IMR-90 (cell line): ENCODE results near the gene TULP4. TPM values are rescaled to one million over a fixed set of nuclear protein-coding genes. Genes with fewer than 3 reads are reported as not detected.

ENCODE experiments used
- ATAC-seq: fragments of 200-7000 bp; cut with Tn5 transposase; 2 replicates; pipeline ENCODE4 v1.9.1; 2020; ENCODE audit warnings: low read depth, mild to moderate bottlenecking, moderate library complexity
- BruUV-seq: library from RNA; stranded (reverse); fragments of 400-500 nt; replicated peaks from 2 replicates; lab custom pipeline; 2021; lab: Mats Ljungman, UMichigan
- CTCF ChIA-PET: fragments of 300-600 bp; formaldehyde crosslinking; extraction: SDS; loops from one replicate; lab custom pipeline; 2021; ENCODE audit warnings: antibody characterized with exemption; lab: Yijun Ruan, JAX
- POLR2A ChIA-PET: fragments of 300-600 bp; sonication (Branson Sonifier 250); formaldehyde crosslinking; loops from one replicate; lab custom pipeline; 2022; ENCODE audit warnings: antibody characterized with exemption; ENCODE audit not compliant: unreplicated experiment; lab: Charles Lee
- DNase-seq: peaks from one replicate; pipeline ENCODE4 v3.0.0; 2013
- H2AFZ ChIP-seq: replicated peaks from 2 replicates; pipeline ENCODE3; 2013; ENCODE audit warnings: low read length, mild to moderate bottlenecking; ENCODE audit not compliant: poor library complexity
- H2AK5ac ChIP-seq: 2 replicates; pipeline ENCODE4 v1.6.1; 2013; ENCODE audit warnings: low read depth, low read length, inconsistent platforms
- H2AK9ac ChIP-seq: replicated peaks from 2 replicates; pipeline ENCODE3; 2013; ENCODE audit warnings: mild to moderate bottlenecking, low read depth, low read length, moderate library complexity; ENCODE audit not compliant: poor library complexity
- H2BK120ac ChIP-seq: 2 replicates; pipeline ENCODE4 v1.6.1; 2013; ENCODE audit warnings: low read depth, low read length, inconsistent platforms
- H2BK15ac ChIP-seq: 3 replicates; pipeline ENCODE4 v1.6.1; 2013; ENCODE audit warnings: low read depth, low read length, inconsistent platforms
- H2BK20ac ChIP-seq: 2 replicates; pipeline ENCODE4 v1.6.1; 2013; ENCODE audit warnings: low read depth, mild to moderate bottlenecking, inconsistent platforms, low read length, moderate library complexity
- H2BK5ac ChIP-seq: 2 replicates; pipeline ENCODE4 v1.6.1; 2013; ENCODE audit warnings: mild to moderate bottlenecking, low read depth, low read length, inconsistent platforms; ENCODE audit not compliant: poor library complexity, severe bottlenecking
- H3K14ac ChIP-seq: replicated peaks from 2 replicates; pipeline ENCODE4 v1.6.1; 2013; ENCODE audit warnings: low read depth, low read length, inconsistent platforms
- H3K18ac ChIP-seq: 2 replicates; pipeline ENCODE4 v1.6.1; 2013; ENCODE audit warnings: low read depth, low read length, control low read depth
- H3K23ac ChIP-seq: 2 replicates; pipeline ENCODE4 v1.6.1; 2013; ENCODE audit warnings: low read depth, low read length, inconsistent platforms
- H3K27ac ChIP-seq: 2 replicates; pipeline ENCODE4 v1.5.1; 2013; ENCODE audit warnings: mild to moderate bottlenecking, control low read depth, low read length; ENCODE audit not compliant: insufficient read depth
- H3K27me3 ChIP-seq: 2 replicates; pipeline ENCODE4 v1.6.1; 2013; ENCODE audit warnings: low read length; ENCODE audit not compliant: control insufficient read depth, insufficient read depth
- H3K36me3 ChIP-seq: 2 replicates; pipeline ENCODE4 v1.6.1; 2013; ENCODE audit warnings: low read length, mixed read lengths; ENCODE audit not compliant: control insufficient read depth, insufficient read depth
- H3K4ac ChIP-seq: 2 replicates; pipeline ENCODE4 v1.6.1; 2013; ENCODE audit warnings: low read depth, low read length, inconsistent platforms
- H3K4me1 ChIP-seq: 2 replicates; pipeline ENCODE4 v1.6.1; 2013; ENCODE audit warnings: low read length, mixed read lengths; ENCODE audit not compliant: control insufficient read depth, insufficient read depth
- H3K4me2 ChIP-seq: 2 replicates; pipeline ENCODE4 v1.6.1; 2013; ENCODE audit warnings: low read depth, mild to moderate bottlenecking, control low read depth, low read length, moderate library complexity
- H3K4me3 ChIP-seq: 2 replicates; pipeline ENCODE4 v1.5.1; 2013; ENCODE audit warnings: low read depth, mild to moderate bottlenecking, control low read depth, low read length, moderate library complexity; ENCODE audit not compliant: insufficient read depth
- H3K56ac ChIP-seq: 2 replicates; pipeline ENCODE4 v1.6.1; 2013; ENCODE audit warnings: low read length, inconsistent platforms; ENCODE audit not compliant: insufficient read depth; ENCODE audit errors: extremely low read depth
- H3K79me1 ChIP-seq, 2 experiments: 2 replicates each; pipeline ENCODE4 v1.6.1; 2013; ENCODE audit warnings: low read length in 2 of 2, inconsistent platforms in 1 of 2, low read depth in 1 of 2
- H3K9ac ChIP-seq: 2 replicates; pipeline ENCODE4 v1.6.1; 2013; ENCODE audit warnings: low read depth, low read length, control low read depth
- H3K9me1 ChIP-seq: 2 replicates; pipeline ENCODE4 v1.6.1; 2013; ENCODE audit warnings: low read length, inconsistent platforms; ENCODE audit not compliant: insufficient read depth
- H3K9me3 ChIP-seq: 2 replicates; pipeline ENCODE4 v1.6.1; 2013; ENCODE audit warnings: low read length; ENCODE audit not compliant: control insufficient read depth, insufficient read depth
- H4K20me1 ChIP-seq: 2 replicates; pipeline ENCODE4 v1.6.1; 2013; ENCODE audit warnings: low read length, inconsistent platforms; ENCODE audit not compliant: insufficient read depth
- H4K5ac ChIP-seq: 2 replicates; pipeline ENCODE4 v1.6.1; 2013; ENCODE audit warnings: mild to moderate bottlenecking, low read depth, low read length, control low read depth
- H4K8ac ChIP-seq, 2 experiments: 2 replicates each; pipeline ENCODE4 v1.6.1; 2013; ENCODE audit warnings: low read depth in 2 of 2, low read length in 2 of 2, control low read depth in 1 of 2, inconsistent platforms in 1 of 2
- H4K91ac ChIP-seq: 2 replicates; pipeline ENCODE4 v1.6.1; 2013; ENCODE audit warnings: low read depth, low read length, inconsistent platforms; ENCODE audit not compliant: insufficient read depth
- BHLHE40 ChIP-seq: fragments of 150-350 bp; IDR thresholded peaks from 2 replicates; pipeline ENCODE4 v1.6.1; 2016; ENCODE audit warnings: mild to moderate bottlenecking, low read depth, low read length
- CEBPB ChIP-seq: IDR thresholded peaks from 2 replicates; pipeline ENCODE4 v1.6.1; 2012; ENCODE audit warnings: low read depth, low read length, improper control_type of control experiment
- CHD1 ChIP-seq: IDR thresholded peaks from 2 replicates; pipeline ENCODE4 v1.6.1; 2012; ENCODE audit warnings: low read depth, low read length, improper control_type of control experiment
- CTCF ChIP-seq: conservative IDR thresholded peaks from 2 replicates; pipeline ENCODE4 v1.5.1; 2012; ENCODE audit warnings: mild to moderate bottlenecking, low read depth, low read length, improper control_type of control experiment
- ELK1 ChIP-seq: fragments of 150-350 bp; IDR thresholded peaks from 2 replicates; pipeline ENCODE4 v1.6.1; 2016; ENCODE audit warnings: low read depth, mild to moderate bottlenecking, low read length, moderate library complexity, borderline replicate concordance
- FOS ChIP-seq: fragments of 150-350 bp; IDR thresholded peaks from 2 replicates; pipeline ENCODE4 v1.6.1; 2016; ENCODE audit warnings: low read depth, low read length
- MAFK ChIP-seq: IDR thresholded peaks from 2 replicates; pipeline ENCODE4 v1.6.1; 2012; ENCODE audit warnings: low read depth, low read length, improper control_type of control experiment
- NFE2L2 ChIP-seq: fragments of 150-350 bp; IDR thresholded peaks from 2 replicates; pipeline ENCODE4 v1.6.1; 2016; ENCODE audit warnings: low read depth, mild to moderate bottlenecking, low read length
- RAD21 ChIP-seq: IDR thresholded peaks from 2 replicates; pipeline ENCODE4 v1.6.1; 2012; ENCODE audit warnings: low read length, improper control_type of control experiment
- RFX5 ChIP-seq: IDR thresholded peaks from 2 replicates; pipeline ENCODE4 v1.8.0; 2012; ENCODE audit warnings: low read depth, mild to moderate bottlenecking, low read length, moderate library complexity
- SMC3 ChIP-seq: fragments of 150-350 bp; IDR thresholded peaks from 2 replicates; pipeline ENCODE4 v1.6.1; 2016; ENCODE audit warnings: low read depth, mild to moderate bottlenecking, antibody characterized with exemption, low read length, moderate library complexity
- USF2 ChIP-seq: fragments of 150-350 bp; IDR thresholded peaks from 2 replicates; pipeline ENCODE4 v1.6.1; 2017; ENCODE audit warnings: mild to moderate bottlenecking, antibody characterized with exemption, low read length, low read depth
- WGBS, 2 experiments: methylation state at CpG; one replicate each; pipeline versions ENCODE4 v1.1.5 to v1.1.7; 2013; ENCODE audit warnings: missing lambda C conversion rate in 2 of 2; ENCODE audit not compliant: insufficient read length in 1 of 2; ENCODE audit errors: extremely low coverage in 2 of 2; 5-methylcytosine and 5-hydroxymethylcytosine counted together
- dilution Hi-C: fragments of 300-500 bp; cut with HindIII; formaldehyde crosslinking; loops from one replicate; pipeline ENCODE4 v1.14.3; 2018; ENCODE audit warnings: low sequenced_read_pairs; ENCODE audit not compliant: unreplicated experiment
- in situ Hi-C: fragments of 300-500 bp; cut with MboI; formaldehyde crosslinking; loops from 3 replicates; pipeline ENCODE4 v1.14.3; 2019; ENCODE audit warnings: low sequenced_read_pairs, inconsistent platforms, mixed read lengths
- intact Hi-C: fragments of 100-400 bp; cut with micrococcal nuclease; formaldehyde crosslinking; loops from 2 replicates; pipeline ENCODE4 v1.10.0; 2022
- polyA plus RNA-seq, 3 experiments: library from polyadenylated mRNA; depleted of rRNA; stranded (reverse); fragments of >200 nt; gene quantifications; 2 replicates each; pipeline ENCODE4 v1.2.3, GENCODE V29; 2012; ENCODE audit warnings: low replicate concordance in 1 of 3
- total RNA-seq: library from RNA; depleted of rRNA; stranded (reverse); fragments of >200 nt; gene quantifications from 2 replicates; pipeline ENCODE4 v1.2.3, GENCODE V29; 2012

The TULP4 gene
- total and polyA plus RNA-seq, 2 of the 4 experiments (the other 2 are of a cell fraction) = 8.1 to 30.6 TPM

GRCh38 chr6:158381214-158381613, 68.9 kb downstream of the TULP4 start:
- BruUV-seq = no TSS peak
- DNase-seq = no peak
- no peak overlapping the region for H4K8ac ChIP-seq
- no peaks in the 10 kb centered on the region for H3K27me3 ChIP-seq
- no peak overlapping the region for H2BK15ac ChIP-seq
- ChIA-PET POLR2A (no interaction called here), CTCF (no interaction called here)
- no peak overlapping the region for H2BK120ac ChIP-seq
- H4K91ac ChIP-seq = no peak overlapping the region
- WGBS, 2 experiments = no CpG with 5 or more reads among the region's 2 CpGs
- H3K18ac ChIP-seq = no peak overlapping the region
- peaks cover 25 to 53% of the 10 kb centered on the region in 2 experiments for H3K79me1 ChIP-seq
- H3K9me1 ChIP-seq = peaks cover under 1% of the 10 kb centered on the region; the same call in 1 of the 2 replicates
- TF ChIP-seq NFE2L2 (no peak), FOS (no peak), BHLHE40 (no peak), CEBPB (no peak), RAD21 (no peak), ELK1 (no peak), SMC3 (no peak), CTCF (no peak), USF2 (no peak), CHD1 (no peak), RFX5 (no peak), MAFK (no peak)
- H3K14ac ChIP-seq = no peak overlapping the region
- no peak overlapping the region for H3K4ac ChIP-seq
- H2BK5ac ChIP-seq = no peak overlapping the region
- no peak overlapping the region for H3K4me2 ChIP-seq
- H3K23ac ChIP-seq = no peak overlapping the region
- H3K9ac ChIP-seq = no peak overlapping the region
- peaks cover 9% of the 10 kb centered on the region; the same call in 1 of the 2 replicates for H3K4me1 ChIP-seq
- no peaks in the 10 kb centered on the region for H3K36me3 ChIP-seq
- no peak overlapping the region for H2AK9ac ChIP-seq
- H2BK20ac ChIP-seq = no peak overlapping the region
- H2AK5ac ChIP-seq = no peak overlapping the region
- H4K5ac ChIP-seq = no peak overlapping the region
- ATAC-seq = no peak
- dilution Hi-C loops (no loop called here), in situ Hi-C loops (no loop called here), intact Hi-C loops (no loop called here)
- no peak overlapping the region for H3K4me3 ChIP-seq
- peaks cover 7% of the 10 kb centered on the region; the same call in 1 of the 2 replicates for H4K20me1 ChIP-seq
- no peaks in the 10 kb centered on the region for H3K9me3 ChIP-seq
- H3K56ac ChIP-seq = no peak overlapping the region
- H3K27ac ChIP-seq = no peak overlapping the region
- H2AFZ ChIP-seq = no peak overlapping the region
